Stimulated activated CD4-positive, alpha-beta T cell treated with anti-CD3 and anti-CD28 coated beads, Interleukin-12 subunit alpha, Interleukin-12 subunit beta, amount 100 ng/mL, for 48 hours (primary cell): ENCODE measurements around the gene SLC5A11.
"Not testable (repeated sequence)": the region's sequence is repeated elsewhere in the genome, so short reads cannot be mapped to it uniquely, and the experiment has no call there.

Source experiments
- DNase-seq, 3 donors: peaks; one replicate each; pipeline ENCODE4 v3.0.0-alpha.2; 2020; ENCODE audit warnings: low read depth in 2 of 3, low spot score in 1 of 3

Gene SLC5A11, protein sequence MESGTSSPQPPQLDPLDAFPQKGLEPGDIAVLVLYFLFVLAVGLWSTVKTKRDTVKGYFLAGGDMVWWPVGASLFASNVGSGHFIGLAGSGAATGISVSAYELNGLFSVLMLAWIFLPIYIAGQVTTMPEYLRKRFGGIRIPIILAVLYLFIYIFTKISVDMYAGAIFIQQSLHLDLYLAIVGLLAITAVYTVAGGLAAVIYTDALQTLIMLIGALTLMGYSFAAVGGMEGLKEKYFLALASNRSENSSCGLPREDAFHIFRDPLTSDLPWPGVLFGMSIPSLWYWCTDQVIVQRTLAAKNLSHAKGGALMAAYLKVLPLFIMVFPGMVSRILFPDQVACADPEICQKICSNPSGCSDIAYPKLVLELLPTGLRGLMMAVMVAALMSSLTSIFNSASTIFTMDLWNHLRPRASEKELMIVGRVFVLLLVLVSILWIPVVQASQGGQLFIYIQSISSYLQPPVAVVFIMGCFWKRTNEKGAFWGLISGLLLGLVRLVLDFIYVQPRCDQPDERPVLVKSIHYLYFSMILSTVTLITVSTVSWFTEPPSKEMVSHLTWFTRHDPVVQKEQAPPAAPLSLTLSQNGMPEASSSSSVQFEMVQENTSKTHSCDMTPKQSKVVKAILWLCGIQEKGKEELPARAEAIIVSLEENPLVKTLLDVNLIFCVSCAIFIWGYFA

GRCh38 chr16:24845726-24846547, at the start of gene SLC5A11:
Gene SLC5A11, plus strand, starts transcription at chr16:24845963. Its CDS starts 12,681 bp downstream, at chr16:24858644.
- DNase-seq: no peak

- DNase-seq: no peak
Measured at GRCh38 chr16:24800586-24800985, 45.2 kb upstream of the SLC5A11 start.

DNA sequence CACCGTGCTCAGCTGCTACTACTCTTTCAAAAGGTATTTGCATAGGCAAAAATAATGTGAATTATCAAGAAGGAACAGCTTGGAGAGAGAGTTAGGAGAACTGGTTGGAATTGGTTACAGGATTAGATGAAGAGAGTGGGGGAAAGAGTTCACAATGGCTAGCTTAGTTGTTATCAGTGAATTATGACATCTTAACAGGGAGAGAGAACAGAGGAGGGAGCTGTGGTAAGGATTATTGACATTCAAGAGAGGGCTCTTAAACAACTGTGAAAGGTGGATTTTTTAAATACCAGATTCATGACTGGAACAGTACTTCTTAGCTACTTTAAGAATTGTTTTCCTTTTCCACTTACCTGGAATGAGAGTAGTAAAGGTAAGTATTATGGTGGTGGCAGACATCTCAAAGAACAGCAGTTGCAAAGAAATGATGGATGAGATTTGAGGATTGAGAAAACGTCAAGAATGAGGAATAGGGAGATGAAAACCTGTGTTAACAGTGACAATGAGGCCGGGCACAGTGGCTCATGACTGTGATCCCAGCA, 43.9 kb upstream of the SLC5A11 start:
- no peak for DNase-seq

- DNase-seq: no peak
Measured at GRCh38 chr16:24805484-24805883, 40.3 kb upstream of the SLC5A11 start.

DNA sequence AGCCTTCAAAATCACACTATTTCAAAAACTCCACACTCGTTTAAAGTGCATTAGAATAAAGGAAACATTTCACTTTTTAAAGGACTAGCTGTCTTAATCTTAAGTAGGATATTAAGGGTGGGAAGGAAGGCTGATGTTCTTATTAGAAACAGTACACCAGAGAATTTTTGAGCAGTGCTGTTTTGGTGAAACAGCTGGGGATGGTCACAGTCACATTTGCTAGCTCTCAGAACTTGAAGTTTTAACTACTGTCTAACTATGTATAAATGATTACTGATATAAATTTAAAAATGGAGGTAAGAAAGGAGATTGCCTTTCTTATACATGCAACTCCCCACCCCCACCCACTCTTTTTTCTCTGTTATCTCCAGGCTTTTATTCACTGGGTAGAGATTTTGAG, 38.5 kb upstream of the SLC5A11 start:
- DNase-seq: no peak

- DNase-seq: no peak
Measured at GRCh38 chr16:24810951-24811843, 34.6 kb upstream of the SLC5A11 start.

GRCh38 chr16:24812813-24813212, 33.0 kb upstream of the SLC5A11 start:
- not testable (repeated sequence) for DNase-seq

- DNase-seq: no peak
Measured at GRCh38 chr16:24815021-24815420, 30.7 kb upstream of the SLC5A11 start.

DNA sequence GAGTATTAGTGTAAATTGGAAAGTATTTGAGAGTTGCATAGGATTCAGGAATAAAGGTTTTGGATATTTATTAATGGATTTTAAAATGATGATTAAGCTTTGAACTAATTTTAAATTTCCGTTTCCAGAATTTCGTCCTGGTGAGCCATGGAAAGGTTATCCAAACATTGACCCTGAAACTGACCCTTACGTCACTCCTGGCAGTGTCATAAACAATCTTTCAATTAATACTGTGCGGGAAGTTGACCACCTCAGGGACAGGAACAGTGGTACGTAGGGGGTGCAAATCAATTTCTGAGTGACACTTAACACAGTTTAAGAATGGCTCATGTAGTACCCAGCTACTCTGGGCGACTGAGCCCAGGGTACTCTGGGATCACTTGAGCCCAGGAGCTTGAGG, 29.1 kb upstream of the SLC5A11 start:
- no peak for DNase-seq

DNA sequence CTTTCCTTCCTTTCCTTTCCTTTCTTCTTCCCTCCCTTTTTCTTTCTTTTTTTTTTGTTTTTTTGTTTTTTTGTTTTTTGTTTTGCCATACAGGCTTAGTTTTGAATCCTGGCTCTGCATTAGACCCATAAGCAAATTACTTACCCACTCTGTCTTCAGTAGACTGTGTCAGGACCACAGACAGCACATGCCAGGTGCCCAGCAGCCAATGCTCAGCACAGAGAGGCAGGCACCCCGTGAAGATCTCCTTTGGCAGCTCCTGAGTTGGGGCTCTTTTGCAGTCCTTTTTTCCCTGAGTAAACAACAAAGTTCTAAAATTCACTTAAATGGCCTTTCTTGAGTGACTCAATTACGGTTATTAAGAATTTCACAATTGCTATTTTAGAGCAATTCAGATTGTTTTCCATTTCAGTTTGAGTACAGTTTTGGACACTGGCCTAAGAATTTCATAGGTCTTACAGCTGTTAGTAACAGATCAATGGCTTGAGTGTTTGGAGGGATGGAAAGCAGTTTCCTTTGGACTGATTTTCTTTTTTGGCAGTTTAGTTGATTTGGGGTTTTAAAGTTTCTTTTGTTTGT, 26.2 kb upstream of the SLC5A11 start:
- DNase-seq: no peak

DNA sequence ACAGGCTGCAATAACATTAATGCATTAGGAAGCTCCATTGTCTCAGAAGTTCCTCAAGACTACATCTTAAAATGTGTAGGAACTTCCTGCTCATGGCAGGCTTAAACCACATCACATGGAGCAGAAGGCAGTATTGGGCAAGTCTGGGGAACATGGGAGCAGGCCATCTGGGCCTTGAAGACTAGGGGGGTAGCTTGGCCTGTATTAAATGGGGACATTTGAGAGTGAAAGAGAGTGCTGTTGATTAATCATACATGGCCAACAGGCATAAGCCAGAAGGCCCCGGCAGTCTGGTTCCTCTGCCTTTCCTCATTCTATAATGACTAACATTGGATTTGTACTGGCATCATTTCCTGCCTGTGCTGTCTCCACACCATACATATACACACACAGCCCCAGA, 25.2 kb upstream of the SLC5A11 start:
- no peak for DNase-seq

- DNase-seq: no peak
Measured at GRCh38 chr16:24821129-24821528, 24.6 kb upstream of the SLC5A11 start.

GRCh38 chr16:24822542-24822941, 23.2 kb upstream of the SLC5A11 start:
- no peak for DNase-seq

- no peak for DNase-seq
Measured at GRCh38 chr16:24822974-24823373, 22.8 kb upstream of the SLC5A11 start.

DNA sequence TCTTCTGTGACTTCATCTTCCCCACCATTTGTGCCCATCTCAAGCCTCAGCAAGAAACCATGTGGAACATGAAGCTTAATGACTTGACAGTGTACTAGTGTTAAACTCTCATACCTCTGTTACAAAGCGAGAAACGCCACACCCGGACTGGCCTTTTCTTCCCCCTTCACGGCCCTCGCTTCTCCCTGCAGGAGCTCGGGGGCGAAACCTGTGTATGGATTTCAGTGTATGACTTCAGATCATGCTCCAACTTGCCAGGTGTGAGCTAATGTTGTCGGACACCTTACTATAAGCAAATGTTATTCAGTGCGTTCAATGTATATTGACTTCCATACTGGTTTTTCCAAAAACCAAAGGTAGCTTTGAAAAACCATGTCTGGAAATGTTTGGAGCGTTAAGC, 20.1 kb upstream of the SLC5A11 start:
- DNase-seq: no peak

DNA sequence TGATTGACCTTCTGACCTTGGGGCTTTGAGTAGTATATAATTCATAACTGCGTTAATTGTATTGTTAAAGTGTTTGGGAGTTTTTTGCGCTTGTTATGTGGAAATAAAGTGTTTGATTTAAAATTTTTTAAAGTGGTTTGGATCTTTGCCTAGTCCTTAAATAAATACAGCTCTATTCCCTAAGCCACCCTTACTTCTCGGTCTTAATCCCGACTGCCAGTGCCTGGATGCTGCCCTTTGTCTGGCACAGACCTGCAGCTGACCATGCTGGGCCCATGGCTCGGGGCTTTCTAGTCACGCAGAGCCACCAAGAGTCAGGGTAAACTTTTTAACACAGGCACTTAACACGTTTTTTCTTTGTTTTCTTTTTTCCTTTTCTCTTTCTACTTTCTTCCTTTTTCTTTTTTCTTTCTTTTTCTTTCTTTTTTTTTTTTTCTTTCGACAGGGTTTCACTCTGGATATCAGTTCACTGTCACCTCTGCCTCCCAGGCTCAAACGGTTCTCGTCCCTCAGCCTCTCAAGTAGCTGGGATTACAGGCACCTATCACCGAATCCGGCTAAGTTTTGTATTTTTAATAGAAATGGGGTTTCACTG, 19.6 kb upstream of the SLC5A11 start:
- no peak for DNase-seq

- DNase-seq: no peak
Measured at GRCh38 chr16:24826817-24827566, 18.8 kb upstream of the SLC5A11 start.

GRCh38 chr16:24829153-24829552, 16.6 kb upstream of the SLC5A11 start:
- DNase-seq: no peak

- DNase-seq: no peak
Measured at GRCh38 chr16:24833352-24833751, 12.4 kb upstream of the SLC5A11 start.
